HL-60/S4 treated with retinoic acid at 250 ng/mL for 4 days and 3 days (cell line): Measurements from ENCODE around the gene TUBB4B.

ENCODE experiments used
- in situ Hi-C: fragments of 300-500 bp; cut with MboI; formaldehyde crosslinking; loops from 2 replicates; pipeline ENCODE4 v1.7.0; 2022; ENCODE audit warnings: low sequenced_read_pairs

The TUBB4B gene

DNA sequence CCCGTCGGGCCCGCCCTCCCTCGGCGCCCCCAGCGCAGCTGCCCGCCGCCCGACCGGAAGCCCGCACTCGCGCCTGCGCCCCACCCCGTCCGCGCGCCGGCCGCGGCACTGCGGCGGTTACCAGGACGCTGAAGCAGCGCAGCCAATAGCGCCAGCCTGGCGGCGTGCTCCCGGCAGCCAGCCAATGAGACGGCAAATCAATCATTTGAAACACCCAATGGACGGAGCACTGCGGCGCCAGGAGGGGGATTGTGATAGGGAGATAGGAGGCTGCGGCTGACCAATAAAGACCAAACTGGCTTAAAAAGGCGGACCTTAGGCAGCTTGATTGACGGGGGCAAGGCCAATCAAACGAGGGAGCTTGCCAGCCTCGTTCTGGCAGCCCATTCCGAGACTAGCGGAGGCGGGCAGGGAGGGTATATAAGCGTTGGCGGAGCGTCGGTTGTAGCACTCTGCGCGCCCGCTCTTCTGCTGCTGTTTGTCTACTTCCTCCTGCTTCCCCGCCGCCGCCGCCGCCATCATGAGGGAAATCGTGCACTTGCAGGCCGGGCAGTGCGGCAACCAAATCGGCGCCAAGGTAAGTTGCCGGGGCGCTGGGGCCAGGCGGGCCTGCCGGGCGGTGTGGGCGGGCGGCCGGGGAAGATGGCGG is at the start of gene TUBB4B:
Gene TUBB4B (plus strand): TSS at position 447 of the 649 bp plus-strand sequence. CDS start 74 bp downstream, at position 521.
- in situ Hi-C loops = no loop called here

- in situ Hi-C loops = no loop called here
These were observed 49.2 kb upstream of the TUBB4B start for GRCh38 chr9:137191691-137192447.

DNA sequence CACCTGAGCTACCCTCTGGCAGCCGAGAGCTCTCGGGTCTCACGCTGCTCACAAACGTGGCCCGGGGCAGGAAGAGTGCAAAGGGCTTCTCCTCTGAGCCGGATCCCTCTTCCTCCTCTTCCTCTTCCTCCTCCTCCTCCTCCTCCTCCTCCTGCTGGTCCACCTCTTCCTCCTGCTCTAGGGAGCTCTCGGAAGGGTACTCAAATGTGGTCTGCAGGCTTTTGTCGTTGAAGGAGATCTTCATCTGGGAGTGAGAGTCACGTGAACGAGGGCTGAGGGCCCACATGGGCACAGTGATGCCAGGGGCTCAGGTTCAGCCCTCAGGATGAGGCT is 48.7 kb upstream of the TUBB4B start:
- in situ Hi-C loops = no loop called here

GRCh38 chr9:137192859-137193258 is 48.2 kb upstream of the TUBB4B start:
- in situ Hi-C loops = no loop called here

DNA sequence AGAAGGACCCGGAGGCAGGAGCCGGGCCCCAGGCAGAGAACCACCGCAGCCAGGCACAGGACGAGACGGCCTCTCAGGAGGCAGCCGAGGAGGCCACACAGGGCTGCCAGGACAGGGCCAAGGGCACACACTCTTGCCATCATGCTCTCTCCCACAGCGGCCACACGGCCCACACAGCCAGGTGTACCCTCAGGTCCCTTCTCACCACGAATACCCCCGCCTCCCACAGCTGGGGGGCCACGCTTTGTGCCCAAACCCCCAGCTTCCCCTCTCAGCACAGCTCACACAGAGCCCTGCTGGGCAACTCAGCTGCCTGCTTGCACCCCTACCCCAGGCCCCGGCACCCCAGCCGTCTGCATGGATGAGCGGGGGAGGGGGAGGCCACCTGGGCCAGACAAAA is 47.3 kb upstream of the TUBB4B start:
- in situ Hi-C loops = no loop called here

DNA sequence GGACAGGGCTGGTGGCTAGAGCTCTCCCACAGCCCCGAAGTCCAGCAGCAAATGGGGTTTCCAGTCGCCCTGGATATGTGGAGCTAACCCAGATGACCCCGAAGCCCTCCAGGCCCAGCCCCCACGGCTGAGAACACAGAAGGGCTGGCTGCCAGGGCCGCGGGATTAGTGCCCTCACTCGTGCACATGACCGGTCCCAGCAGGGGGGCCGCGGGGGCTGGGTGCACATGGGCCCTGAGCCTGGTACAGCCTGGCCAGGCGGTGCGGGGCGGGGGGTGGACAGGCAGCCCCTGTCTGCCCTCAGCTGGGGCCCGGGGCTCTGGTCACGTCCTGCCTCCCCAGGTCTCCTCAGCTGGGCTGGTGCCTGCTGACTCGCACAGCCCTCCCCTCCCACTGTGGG is 46.7 kb upstream of the TUBB4B start:
- in situ Hi-C loops = no loop called here

DNA sequence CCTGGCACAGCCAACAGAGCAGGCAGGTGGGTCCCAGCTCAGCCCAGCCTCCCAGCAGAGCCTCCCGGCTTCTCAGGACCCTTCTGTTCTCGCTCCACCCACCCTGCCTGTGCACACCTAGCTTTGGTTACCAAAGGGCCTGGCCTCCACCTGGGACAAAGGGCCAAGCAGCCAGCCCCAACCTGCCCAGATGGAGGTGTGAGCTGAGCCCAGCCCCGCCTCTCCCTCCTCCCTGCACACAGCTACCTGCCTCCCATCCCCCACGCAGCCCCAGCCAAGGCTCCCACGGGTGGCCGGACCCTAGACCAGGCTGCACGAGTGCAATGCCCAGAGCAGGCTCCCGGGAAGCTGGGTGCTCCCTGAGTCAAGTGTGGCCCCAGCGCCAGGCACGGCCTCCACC is 46.2 kb upstream of the TUBB4B start:
- in situ Hi-C loops = no loop called here

- in situ Hi-C loops = no loop called here
These were observed 45.4 kb upstream of the TUBB4B start for GRCh38 chr9:137195525-137196220.

- in situ Hi-C loops = no loop called here
These were observed 42.8 kb upstream of the TUBB4B start for GRCh38 chr9:137198051-137198901.

DNA sequence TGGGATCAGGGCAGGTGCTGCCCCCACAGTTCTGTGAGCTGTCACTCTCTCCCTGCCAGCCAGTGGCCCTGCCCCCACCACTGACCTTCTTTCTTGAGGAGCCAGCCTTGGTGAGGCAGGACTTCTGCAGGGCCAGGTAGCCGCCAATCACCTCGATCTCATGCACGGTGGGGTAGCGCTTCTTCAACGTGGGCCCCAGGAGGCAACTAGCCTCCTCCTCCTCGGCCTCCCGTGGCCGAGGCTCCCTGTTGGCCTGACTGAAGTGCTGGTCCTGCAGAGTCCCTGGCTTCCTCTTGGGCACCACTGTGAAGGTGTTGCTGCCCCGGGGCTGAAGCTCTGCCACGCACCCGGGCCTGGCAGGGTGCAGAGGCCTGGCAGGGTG is 42.2 kb upstream of the TUBB4B start:
- in situ Hi-C loops = no loop called here

DNA sequence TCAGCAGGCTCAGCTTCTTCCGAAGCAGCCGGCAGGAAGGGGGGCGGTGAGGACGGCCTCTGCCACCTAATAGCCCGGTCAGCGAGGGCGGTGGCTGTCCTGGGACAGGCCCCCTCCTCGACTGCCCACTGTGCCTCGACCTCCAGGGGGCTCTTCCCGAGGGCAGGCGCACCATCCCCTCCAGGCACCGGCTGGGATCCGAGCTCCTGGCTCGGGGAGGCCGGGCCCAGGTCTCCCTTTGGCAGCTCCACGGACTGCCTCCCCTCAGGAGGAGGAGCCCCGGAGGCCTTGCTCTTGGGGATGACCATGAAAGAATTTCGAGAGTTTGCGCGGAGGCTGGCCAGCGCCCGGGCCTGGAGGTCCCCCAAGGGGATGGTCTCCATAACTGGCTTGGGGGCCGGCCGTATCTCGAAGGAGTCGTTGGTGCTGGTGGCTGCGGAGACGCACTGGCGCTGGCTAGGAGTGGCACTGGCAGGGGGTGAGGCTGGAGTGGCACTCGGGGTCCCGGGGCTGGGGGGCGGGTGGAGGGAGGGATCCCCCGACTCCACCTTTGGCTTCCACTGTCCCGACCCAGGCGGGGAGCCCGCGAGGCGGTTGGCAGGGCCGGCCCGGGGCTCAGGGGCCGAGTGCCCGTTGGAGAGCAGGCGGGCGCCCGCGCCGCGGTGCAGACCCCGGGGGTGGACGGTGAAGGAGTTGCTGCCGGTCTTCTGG is 41.5 kb upstream of the TUBB4B start:
- in situ Hi-C loops = no loop called here

DNA sequence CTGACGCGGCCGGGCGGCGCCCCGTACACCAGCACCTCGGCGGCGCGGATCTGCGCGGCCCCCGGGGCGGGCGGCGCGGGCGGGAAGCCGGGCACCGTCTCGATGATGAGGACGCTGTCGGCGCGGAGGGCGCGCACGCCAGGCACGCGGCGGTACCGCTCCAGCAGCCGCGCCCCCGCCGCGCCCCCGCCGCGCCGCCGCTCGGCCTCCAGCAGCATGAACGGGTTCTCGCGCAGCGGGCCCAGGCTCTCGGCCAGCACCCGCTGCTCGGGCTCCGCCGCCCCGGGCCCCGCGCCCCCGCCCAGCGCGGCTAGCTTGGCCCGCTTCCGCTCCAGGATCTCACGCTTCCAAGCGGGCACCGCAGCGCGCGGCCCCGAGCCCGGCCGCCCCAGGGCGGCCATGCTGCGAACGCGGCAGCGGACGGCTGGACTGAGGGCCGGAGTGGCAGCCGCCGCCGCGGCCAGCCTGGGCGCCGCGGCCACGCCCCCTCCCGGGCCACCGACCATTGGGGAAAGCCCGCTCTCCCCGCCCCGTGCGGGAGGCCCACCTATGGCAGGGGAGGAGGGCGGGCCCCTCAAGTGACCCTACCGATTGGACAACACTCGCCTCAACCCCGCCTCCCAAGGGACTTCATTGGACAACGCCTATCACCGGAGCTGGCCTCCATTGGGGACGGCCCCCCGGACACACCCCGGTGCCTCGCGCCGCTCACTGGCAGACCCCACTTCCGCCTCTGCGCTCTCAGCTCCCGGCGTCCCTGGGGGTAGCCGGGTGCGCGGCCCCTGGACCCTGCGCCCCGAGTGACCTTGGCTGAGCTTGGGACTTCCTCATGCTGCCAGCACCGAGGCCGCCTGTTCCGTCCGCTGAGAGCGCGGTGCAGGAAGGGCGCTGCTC is 40.5 kb upstream of the TUBB4B start, which contains the start of gene TPRN:
Gene TPRN (minus strand): TSS at position 431 of the 894 bp plus-strand sequence. CDS start 30 bp downstream, at position 401.
- in situ Hi-C loops = no loop called here

GRCh38 chr9:137201205-137201868 is 39.8 kb upstream of the TUBB4B start:
- in situ Hi-C loops = no loop called here

GRCh38 chr9:137202966-137203365 is 38.1 kb upstream of the TUBB4B start:
- in situ Hi-C loops = no loop called here

DNA sequence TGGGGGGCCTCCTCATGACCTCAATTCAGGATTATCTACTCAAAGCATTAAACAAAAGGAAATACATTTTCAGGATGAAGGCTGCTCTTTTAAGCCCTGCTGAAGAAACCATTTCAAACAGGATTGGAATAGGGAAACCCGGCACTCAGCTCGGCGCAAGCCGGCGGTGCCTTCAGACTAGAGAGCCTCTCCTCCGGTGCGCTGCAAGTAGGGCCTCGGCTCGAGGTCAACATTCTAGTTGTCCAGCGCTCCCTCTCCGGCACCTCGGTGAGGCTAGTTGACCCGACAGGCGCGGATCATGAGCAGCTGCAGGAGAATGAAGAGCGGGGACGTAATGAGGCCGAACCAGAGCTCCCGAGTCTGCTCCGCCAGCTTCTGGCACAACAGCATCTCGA is 36.4 kb upstream of the TUBB4B start:
- in situ Hi-C loops = no loop called here

- in situ Hi-C loops = no loop called here
These were observed 35.7 kb upstream of the TUBB4B start, which contains the start of the genes NDOR1 and TMEM203 for GRCh38 chr9:137205126-137206069. NDOR1 (plus strand) TSS chr9:137205700; CDS start chr9:137205778, 78 bp downstream. TMEM203 (minus strand) TSS chr9:137205648; CDS start chr9:137205414, 234 bp downstream.

- in situ Hi-C loops = no loop called here
These were observed 34.5 kb upstream of the TUBB4B start for GRCh38 chr9:137206602-137207001.

DNA sequence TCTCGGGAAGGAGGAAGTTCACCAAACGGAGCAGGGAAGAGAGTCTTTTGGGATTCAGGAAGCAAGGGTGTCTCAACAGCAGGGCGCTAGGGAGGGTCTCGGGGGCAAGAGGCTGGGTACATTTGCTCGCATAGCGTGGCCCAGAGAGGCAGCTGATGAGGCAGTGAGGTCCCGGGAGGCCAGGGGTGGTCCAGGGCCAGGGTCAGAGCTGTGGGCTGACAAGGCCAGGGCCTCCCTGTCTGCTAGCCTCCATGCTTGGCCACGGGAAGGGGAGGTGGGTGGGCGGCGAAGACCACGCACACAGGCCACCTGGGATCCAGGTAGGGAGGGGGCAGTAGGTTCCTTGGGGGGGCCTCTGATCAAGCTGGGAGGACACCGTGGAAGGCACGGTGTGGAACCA is 29.6 kb upstream of the TUBB4B start:
- in situ Hi-C loops = no loop called here
